Hepatocyte (in vitro differentiated cells): ENCODE data around the gene CAT.

ENCODE experiments used
- EZH2phosphoT487 ChIP-seq: fragments of 200-600 bp; sonication (generic); IDR thresholded peaks from one replicate; pipeline ENCODE4 v1.6.1; 2018; ENCODE audit warnings: antibody characterized with exemption, mild to moderate bottlenecking, low read depth, moderate library complexity; ENCODE audit not compliant: unreplicated experiment, severe bottlenecking
- TF ChIP-seq, protein P1 (sequence below): fragments of 200-600 bp; sonication (generic); IDR thresholded peaks from 2 replicates; pipeline ENCODE4 v1.5.1; 2016; ENCODE audit warnings: antibody characterized with exemption, mild to moderate bottlenecking; ENCODE audit not compliant: poor library complexity

DNA sequence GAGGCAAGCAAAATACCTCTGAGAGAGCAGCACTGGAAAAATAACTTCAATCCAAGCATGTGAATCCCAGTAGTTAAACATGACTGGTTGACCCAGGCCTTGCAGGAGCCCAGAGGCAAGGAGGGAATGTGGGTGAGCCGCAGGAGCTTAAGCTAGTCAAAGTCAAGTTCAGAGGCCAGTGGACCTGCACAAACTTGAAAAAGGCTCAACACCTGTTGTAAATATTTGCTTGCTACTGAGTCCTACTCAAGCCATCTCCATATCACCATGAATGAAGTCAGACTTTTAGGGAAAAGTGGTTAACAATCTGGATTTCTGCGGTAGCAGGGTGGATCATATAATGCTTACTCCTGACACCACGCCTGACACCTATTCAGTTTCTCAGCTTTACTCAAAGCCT lies 4.8 kb upstream of the CAT start:
- TF ChIP-seq, protein P1, sequence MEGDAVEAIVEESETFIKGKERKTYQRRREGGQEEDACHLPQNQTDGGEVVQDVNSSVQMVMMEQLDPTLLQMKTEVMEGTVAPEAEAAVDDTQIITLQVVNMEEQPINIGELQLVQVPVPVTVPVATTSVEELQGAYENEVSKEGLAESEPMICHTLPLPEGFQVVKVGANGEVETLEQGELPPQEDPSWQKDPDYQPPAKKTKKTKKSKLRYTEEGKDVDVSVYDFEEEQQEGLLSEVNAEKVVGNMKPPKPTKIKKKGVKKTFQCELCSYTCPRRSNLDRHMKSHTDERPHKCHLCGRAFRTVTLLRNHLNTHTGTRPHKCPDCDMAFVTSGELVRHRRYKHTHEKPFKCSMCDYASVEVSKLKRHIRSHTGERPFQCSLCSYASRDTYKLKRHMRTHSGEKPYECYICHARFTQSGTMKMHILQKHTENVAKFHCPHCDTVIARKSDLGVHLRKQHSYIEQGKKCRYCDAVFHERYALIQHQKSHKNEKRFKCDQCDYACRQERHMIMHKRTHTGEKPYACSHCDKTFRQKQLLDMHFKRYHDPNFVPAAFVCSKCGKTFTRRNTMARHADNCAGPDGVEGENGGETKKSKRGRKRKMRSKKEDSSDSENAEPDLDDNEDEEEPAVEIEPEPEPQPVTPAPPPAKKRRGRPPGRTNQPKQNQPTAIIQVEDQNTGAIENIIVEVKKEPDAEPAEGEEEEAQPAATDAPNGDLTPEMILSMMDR, result no peak
- peak; percentile 80 for TF ChIP-seq EZH2phosphoT487
